Activated CD4-positive, alpha-beta T cell treated with anti-CD3 and anti-CD28 coated beads for 36 hours (primary cell): ENCODE results near the gene NEGR1. TPM values are rescaled to one million over a fixed set of nuclear protein-coding genes. Genes with fewer than 3 reads are reported as not detected.

Experiments
- ATAC-seq: fragments of 200-7000 bp; cut with Tn5 transposase; one replicate; pipeline ENCODE4 v1.10.0; 2021; ENCODE audit warnings: mild to moderate bottlenecking, moderate library complexity
- CTCF ChIA-PET: fragments of 350-600 bp; sonication (Branson Sonifier 250); formaldehyde crosslinking; loops from one replicate; lab custom pipeline; 2021; ENCODE audit warnings: antibody characterized with exemption; lab: Charles Lee
- POLR2A ChIA-PET: fragments of 350-600 bp; sonication (Branson Sonifier 250); formaldehyde crosslinking; loops from one replicate; lab custom pipeline; 2021; ENCODE audit warnings: antibody characterized with exemption, inconsistent platforms; lab: Charles Lee
- DNase-seq: peaks from one replicate; pipeline ENCODE4 v3.0.0-alpha.2; 2020
- H3K27ac Mint-ChIP-seq: one replicate; pipeline ENCODE4 v1.8.0; 2021; ENCODE audit warnings: mixed read lengths
- H3K27me3 Mint-ChIP-seq: one replicate; pipeline ENCODE4 v1.8.0; 2021; ENCODE audit warnings: mixed read lengths
- H3K36me3 Mint-ChIP-seq: one replicate; pipeline ENCODE4 v1.8.0; 2021; ENCODE audit warnings: low read depth, mixed read lengths
- H3K4me1 Mint-ChIP-seq: one replicate; pipeline ENCODE4 v1.8.0; 2021; ENCODE audit warnings: mixed read lengths
- H3K4me3 Mint-ChIP-seq: one replicate; pipeline ENCODE4 v1.8.0; 2021; ENCODE audit warnings: mild to moderate bottlenecking, moderate library complexity, mixed read lengths
- H3K9me3 Mint-ChIP-seq: one replicate; pipeline ENCODE4 v1.8.0; 2021; ENCODE audit warnings: low read depth, mixed read lengths
- intact Hi-C, 2 experiments: fragments of 100-400 bp; cut with DNase I in 1 of 2; cut with micrococcal nuclease in 1 of 2; formaldehyde crosslinking; loops; one replicate each; pipeline versions ENCODE4 v1.14.2 to v1.15.1; 2022 to 2024; cut with DNase I, micrococcal nuclease
- total RNA-seq, 2 experiments: library from RNA; stranded (reverse); gene quantifications; one replicate each; pipeline ENCODE4 v1.2.3, GENCODE V29; 2021

The NEGR1 gene
- total RNA-seq, 2 experiments from 2014 or later, result not detected

GRCh38 chr1:71490432-71490831, 791.9 kb downstream of the NEGR1 start:
- H3K27ac Mint-ChIP-seq, result no peak overlapping the region
- intact Hi-C loops, result no loop called here
- H3K9me3 Mint-ChIP-seq, result no peaks in the 10 kb centered on the region
- no peaks in the 10 kb centered on the region for H3K27me3 Mint-ChIP-seq
- ATAC-seq, result no peak
- H3K4me3 Mint-ChIP-seq, result no peak overlapping the region
- no peaks in the 10 kb centered on the region for H3K36me3 Mint-ChIP-seq
- DNase-seq, result no peak
- CTCF ChIA-PET, result no interaction called here
- H3K4me1 Mint-ChIP-seq, result no peaks in the 10 kb centered on the region
- POLR2A ChIA-PET, result no interaction called here

- H3K4me3 Mint-ChIP-seq, result no peak overlapping the region
- H3K4me1 Mint-ChIP-seq, result no peaks in the 10 kb centered on the region
- no peak for ATAC-seq
- no peaks in the 10 kb centered on the region for H3K36me3 Mint-ChIP-seq
- ChIA-PET CTCF (no interaction called here), POLR2A (no interaction called here)
- DNase-seq, result no peak
- intact Hi-C loops, result no loop called here
- H3K27ac Mint-ChIP-seq, result no peak overlapping the region
- H3K9me3 Mint-ChIP-seq, result no peaks in the 10 kb centered on the region
- H3K27me3 Mint-ChIP-seq, result no peaks in the 10 kb centered on the region
Measured at GRCh38 chr1:71488555-71489252, 793.6 kb downstream of the NEGR1 start.

GRCh38 chr1:71473331-71473730, 809.0 kb downstream of the NEGR1 start:
- no peaks in the 10 kb centered on the region for H3K27me3 Mint-ChIP-seq
- intact Hi-C loops, result no loop called here
- H3K4me3 Mint-ChIP-seq, result no peak overlapping the region
- no peak for DNase-seq
- ChIA-PET POLR2A (no interaction called here), CTCF (no interaction called here)
- ATAC-seq, result no peak
- no peaks in the 10 kb centered on the region for H3K9me3 Mint-ChIP-seq
- no peaks in the 10 kb centered on the region for H3K36me3 Mint-ChIP-seq
- no peaks in the 10 kb centered on the region for H3K4me1 Mint-ChIP-seq
- no peak overlapping the region for H3K27ac Mint-ChIP-seq

- POLR2A ChIA-PET, result no interaction called here
- DNase-seq (no peak), ATAC-seq (no peak)
- CTCF ChIA-PET, result no interaction called here
- H3K27me3 Mint-ChIP-seq, result no peaks in the 10 kb centered on the region
- no peaks in the 10 kb centered on the region for H3K4me1 Mint-ChIP-seq
- no peaks in the 10 kb centered on the region for H3K36me3 Mint-ChIP-seq
- H3K9me3 Mint-ChIP-seq, result no peaks in the 10 kb centered on the region
- intact Hi-C loops, result no loop called here
- no peak overlapping the region for H3K27ac Mint-ChIP-seq
- no peak overlapping the region for H3K4me3 Mint-ChIP-seq
Measured at GRCh38 chr1:71465093-71465492, 817.2 kb downstream of the NEGR1 start.

- intact Hi-C loops, result no loop called here
- POLR2A ChIA-PET, result no interaction called here
- ATAC-seq (no peak), DNase-seq (no peak)
- Mint-ChIP-seq H3K27me3 (no peaks in the 10 kb centered on the region), H3K27ac (no peak overlapping the region), H3K4me3 (no peak overlapping the region), H3K36me3 (no peaks in the 10 kb centered on the region), H3K9me3 (peaks cover 2% of the 10 kb centered on the region), H3K4me1 (no peaks in the 10 kb centered on the region)
- CTCF ChIA-PET, result no interaction called here
Measured at GRCh38 chr1:71464016-71464415, 818.3 kb downstream of the NEGR1 start.

- ChIA-PET POLR2A (no interaction called here), CTCF (no interaction called here)
- intact Hi-C loops, result no loop called here
- H3K27ac Mint-ChIP-seq, result no peak overlapping the region
- H3K36me3 Mint-ChIP-seq, result no peaks in the 10 kb centered on the region
- H3K4me1 Mint-ChIP-seq, result no peaks in the 10 kb centered on the region
- H3K27me3 Mint-ChIP-seq, result no peaks in the 10 kb centered on the region
- DNase-seq (no peak), ATAC-seq (no peak)
- H3K4me3 Mint-ChIP-seq, result no peak overlapping the region
- peaks cover 2% of the 10 kb centered on the region for H3K9me3 Mint-ChIP-seq
Measured at GRCh38 chr1:71463144-71463543, 819.2 kb downstream of the NEGR1 start.

GRCh38 chr1:71462247-71462646, 820.1 kb downstream of the NEGR1 start:
- no peaks in the 10 kb centered on the region for H3K4me1 Mint-ChIP-seq
- DNase-seq, result no peak
- no peak overlapping the region for H3K4me3 Mint-ChIP-seq
- no peak overlapping the region for H3K27ac Mint-ChIP-seq
- ChIA-PET POLR2A (no interaction called here), CTCF (no interaction called here)
- intact Hi-C loops, result no loop called here
- no peaks in the 10 kb centered on the region for H3K27me3 Mint-ChIP-seq
- ATAC-seq, result no peak
- H3K9me3 Mint-ChIP-seq, result peaks cover 2% of the 10 kb centered on the region
- no peaks in the 10 kb centered on the region for H3K36me3 Mint-ChIP-seq

GRCh38 chr1:71461416-71461815, 820.9 kb downstream of the NEGR1 start:
- peaks cover 2% of the 10 kb centered on the region for H3K9me3 Mint-ChIP-seq
- POLR2A ChIA-PET, result no interaction called here
- H3K27ac Mint-ChIP-seq, result no peak overlapping the region
- no peaks in the 10 kb centered on the region for H3K27me3 Mint-ChIP-seq
- intact Hi-C loops, result no loop called here
- ATAC-seq (no peak), DNase-seq (no peak)
- no peaks in the 10 kb centered on the region for H3K36me3 Mint-ChIP-seq
- H3K4me1 Mint-ChIP-seq, result no peaks in the 10 kb centered on the region
- H3K4me3 Mint-ChIP-seq, result no peak overlapping the region
- CTCF ChIA-PET, result no interaction called here

- Mint-ChIP-seq H3K27ac (no peak overlapping the region), H3K9me3 (peaks cover 3% of the 10 kb centered on the region), H3K27me3 (no peaks in the 10 kb centered on the region), H3K36me3 (no peaks in the 10 kb centered on the region), H3K4me1 (no peaks in the 10 kb centered on the region), H3K4me3 (no peak overlapping the region)
- DNase-seq, result no peak
- ChIA-PET CTCF (no interaction called here), POLR2A (no interaction called here)
- intact Hi-C loops, result no loop called here
- no peak for ATAC-seq
Measured at GRCh38 chr1:71448444-71448843, 833.9 kb downstream of the NEGR1 start.

- DNase-seq (no peak), ATAC-seq (no peak)
- no peaks in the 10 kb centered on the region for H3K4me1 Mint-ChIP-seq
- H3K4me3 Mint-ChIP-seq, result no peak overlapping the region
- POLR2A ChIA-PET, result no interaction called here
- intact Hi-C loops, result no loop called here
- H3K36me3 Mint-ChIP-seq, result no peaks in the 10 kb centered on the region
- no peak overlapping the region for H3K27ac Mint-ChIP-seq
- no peaks in the 10 kb centered on the region for H3K27me3 Mint-ChIP-seq
- no peaks in the 10 kb centered on the region for H3K9me3 Mint-ChIP-seq
- CTCF ChIA-PET, result no interaction called here
Measured at GRCh38 chr1:71438626-71439025, 843.7 kb downstream of the NEGR1 start.

- ATAC-seq, result no peak
- CTCF ChIA-PET, result interaction anchor here (0.6 kb wide), 1 partner anchor 486 kb away, joined by 4 read pairs; no protein-coding TSS in a partner anchor
- H3K36me3 Mint-ChIP-seq, result no peaks in the 10 kb centered on the region
- no peaks in the 10 kb centered on the region for H3K4me1 Mint-ChIP-seq
- no peaks in the 10 kb centered on the region for H3K27me3 Mint-ChIP-seq
- H3K27ac Mint-ChIP-seq, result no peak overlapping the region
- no peaks in the 10 kb centered on the region for H3K9me3 Mint-ChIP-seq
- intact Hi-C loops, result no loop called here
- no peak overlapping the region for H3K4me3 Mint-ChIP-seq
- no peak for DNase-seq
- POLR2A ChIA-PET, result no interaction called here
Measured at GRCh38 chr1:71435951-71436350, 846.4 kb downstream of the NEGR1 start.

- H3K9me3 Mint-ChIP-seq, result no peaks in the 10 kb centered on the region
- H3K4me1 Mint-ChIP-seq, result no peaks in the 10 kb centered on the region
- no peak overlapping the region for H3K4me3 Mint-ChIP-seq
- ChIA-PET POLR2A (no interaction called here), CTCF (no interaction called here)
- no peak for ATAC-seq
- intact Hi-C loops, result no loop called here
- DNase-seq, result no peak
- H3K27me3 Mint-ChIP-seq, result no peaks in the 10 kb centered on the region
- H3K36me3 Mint-ChIP-seq, result no peaks in the 10 kb centered on the region
- no peak overlapping the region for H3K27ac Mint-ChIP-seq
Measured at GRCh38 chr1:71434240-71434639, 848.1 kb downstream of the NEGR1 start.
